AG10803 (cell line): ENCODE data around the gene NECTIN2.

Source experiments
- DNase-seq: peaks from one replicate; pipeline ENCODE4 v3.0.0; 2010; ENCODE audit warnings: low read depth
- H3K4me3 ChIP-seq: 2 replicates; pipeline ENCODE4 v1.5.1; 2011; ENCODE audit warnings: mild to moderate bottlenecking, low read length, control low read depth
- TF ChIP-seq, protein P1 (sequence below): conservative IDR thresholded peaks from 2 replicates; pipeline ENCODE4 v1.5.1; 2011; ENCODE audit warnings: mild to moderate bottlenecking, low read length, control low read depth, inconsistent platforms

Gene NECTIN2

DNA sequence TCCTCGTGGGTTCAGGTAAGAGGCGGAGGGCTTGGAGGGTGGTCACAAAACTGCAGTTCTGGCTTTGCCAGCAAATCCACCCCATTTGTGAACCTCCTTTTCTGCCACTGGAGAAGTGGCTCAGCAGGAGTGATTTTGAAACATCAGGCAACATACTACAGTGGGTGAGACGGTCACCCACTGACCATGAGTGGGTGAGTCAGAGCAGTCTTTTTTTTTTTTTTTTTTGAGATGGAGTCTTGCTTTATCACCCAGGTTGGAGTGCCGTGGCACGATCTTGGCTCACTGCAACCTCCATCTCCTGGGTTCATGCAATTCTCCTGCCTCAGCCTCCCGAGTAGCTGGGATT lies 47.9 kb downstream of the NECTIN2 start:
- no peak overlapping the region for H3K4me3 ChIP-seq
- TF ChIP-seq, protein P1, sequence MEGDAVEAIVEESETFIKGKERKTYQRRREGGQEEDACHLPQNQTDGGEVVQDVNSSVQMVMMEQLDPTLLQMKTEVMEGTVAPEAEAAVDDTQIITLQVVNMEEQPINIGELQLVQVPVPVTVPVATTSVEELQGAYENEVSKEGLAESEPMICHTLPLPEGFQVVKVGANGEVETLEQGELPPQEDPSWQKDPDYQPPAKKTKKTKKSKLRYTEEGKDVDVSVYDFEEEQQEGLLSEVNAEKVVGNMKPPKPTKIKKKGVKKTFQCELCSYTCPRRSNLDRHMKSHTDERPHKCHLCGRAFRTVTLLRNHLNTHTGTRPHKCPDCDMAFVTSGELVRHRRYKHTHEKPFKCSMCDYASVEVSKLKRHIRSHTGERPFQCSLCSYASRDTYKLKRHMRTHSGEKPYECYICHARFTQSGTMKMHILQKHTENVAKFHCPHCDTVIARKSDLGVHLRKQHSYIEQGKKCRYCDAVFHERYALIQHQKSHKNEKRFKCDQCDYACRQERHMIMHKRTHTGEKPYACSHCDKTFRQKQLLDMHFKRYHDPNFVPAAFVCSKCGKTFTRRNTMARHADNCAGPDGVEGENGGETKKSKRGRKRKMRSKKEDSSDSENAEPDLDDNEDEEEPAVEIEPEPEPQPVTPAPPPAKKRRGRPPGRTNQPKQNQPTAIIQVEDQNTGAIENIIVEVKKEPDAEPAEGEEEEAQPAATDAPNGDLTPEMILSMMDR, result no peak
- DNase-seq, result no peak

DNA sequence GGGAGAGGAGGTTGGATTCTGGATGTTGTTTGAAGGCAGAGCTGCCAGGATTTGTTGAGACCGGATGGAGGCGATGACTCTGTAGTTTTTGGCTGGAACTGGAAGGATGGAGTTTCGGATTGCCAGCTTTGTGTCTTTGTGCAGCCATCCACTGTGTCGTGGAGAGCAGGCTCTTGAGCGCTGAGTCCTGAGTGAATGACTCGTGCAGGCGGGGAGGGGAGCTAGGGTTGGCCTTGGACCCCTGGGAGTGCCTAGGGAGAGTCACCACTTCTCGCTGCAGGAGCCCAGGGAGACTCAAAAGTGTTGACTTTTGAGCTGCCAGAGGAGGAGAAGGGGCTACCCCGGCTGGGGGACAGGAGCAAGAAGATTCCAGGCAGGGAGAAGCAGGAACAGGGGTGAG lies 48.8 kb downstream of the NECTIN2 start:
- H3K4me3 ChIP-seq, result no peak overlapping the region
- DNase-seq, result no peak
- TF ChIP-seq, protein P1, result no peak

DNA sequence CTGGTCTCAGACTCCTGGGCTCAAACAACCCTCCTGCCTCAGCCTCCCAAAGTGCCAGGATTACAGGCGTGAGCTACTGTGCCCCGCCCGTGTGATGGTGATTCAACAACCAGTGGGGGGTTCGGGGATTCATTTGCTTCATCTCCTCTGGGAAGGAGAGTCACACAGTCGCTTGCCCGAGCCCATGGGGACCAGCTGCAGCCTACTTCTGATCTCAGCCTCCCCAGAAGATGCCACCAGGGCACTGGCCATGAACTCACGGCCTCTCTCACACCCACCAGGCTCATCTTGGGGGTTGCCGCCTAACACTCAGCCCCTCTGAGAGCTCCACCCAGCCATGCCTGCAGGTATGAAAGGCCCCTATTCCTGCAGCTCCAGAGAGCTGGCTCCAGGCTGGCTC lies 51.7 kb downstream of the NECTIN2 start:
- TF ChIP-seq, protein P1, result no peak
- no peak overlapping the region for H3K4me3 ChIP-seq
- DNase-seq, result no peak

DNA sequence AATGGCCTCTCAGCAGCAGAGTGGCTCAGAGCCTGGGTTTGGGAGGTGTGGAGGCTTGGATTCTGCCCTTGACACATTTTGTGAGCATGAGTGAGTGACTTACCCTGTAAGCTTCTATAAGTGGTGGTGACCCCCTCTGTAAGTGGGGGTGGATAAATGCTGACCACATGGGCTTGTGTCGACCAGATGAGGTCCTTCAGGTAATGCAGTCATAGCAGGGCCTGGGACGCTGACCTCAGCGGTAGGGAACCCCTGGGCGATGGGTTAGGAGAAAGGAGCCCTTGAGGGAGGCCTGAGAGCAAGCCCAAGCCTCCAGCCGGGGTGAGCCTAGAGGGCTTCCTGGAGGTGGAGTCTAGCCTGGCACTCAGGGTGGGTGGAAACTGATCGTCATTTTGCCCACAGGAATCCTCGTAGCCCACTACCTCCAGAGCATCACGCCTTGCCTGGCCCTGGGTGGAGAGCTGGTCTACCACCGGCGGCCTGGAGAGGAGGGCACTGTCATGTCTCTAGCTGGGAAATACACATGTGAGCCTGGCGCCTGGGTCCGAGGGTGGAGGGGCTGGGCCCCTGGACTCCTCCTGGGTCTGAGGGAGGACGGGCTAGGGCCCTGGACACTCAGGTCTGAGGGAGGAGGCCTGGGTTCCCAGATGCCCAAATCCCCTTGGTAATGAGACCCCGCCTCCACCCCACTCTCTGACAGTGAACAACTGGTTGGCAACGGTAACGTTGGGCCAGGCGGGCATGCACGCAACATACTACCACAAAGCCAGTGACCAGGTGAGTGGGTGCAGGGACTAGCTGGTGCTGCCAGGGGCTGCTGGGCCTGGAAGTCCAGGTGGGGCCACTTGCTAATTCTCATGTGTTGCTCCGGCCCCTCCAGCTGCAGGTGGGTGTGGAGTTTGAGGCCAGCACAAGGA lies 54.5 kb downstream of the NECTIN2 start:
- TF ChIP-seq, protein P1, result no peak
- no peak for DNase-seq
- no peak overlapping the region for H3K4me3 ChIP-seq

DNA sequence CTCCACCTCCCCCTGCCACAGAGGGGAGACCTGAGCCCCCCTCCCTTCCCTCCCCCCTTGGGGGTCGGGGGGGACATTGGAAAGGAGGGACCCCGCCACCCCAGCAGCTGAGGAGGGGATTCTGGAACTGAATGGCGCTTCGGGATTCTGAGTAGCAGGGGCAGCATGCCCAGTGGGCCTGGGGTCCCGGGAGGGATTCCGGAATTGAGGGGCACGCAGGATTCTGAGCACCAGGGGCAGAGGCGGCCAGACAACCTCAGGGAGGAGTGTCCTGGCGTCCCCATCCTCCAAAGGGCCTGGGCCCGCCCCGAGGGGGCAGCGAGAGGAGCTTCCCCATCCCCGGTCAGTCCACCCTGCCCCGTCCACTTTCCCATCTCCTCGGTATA lies 57.1 kb downstream of the NECTIN2 start:
- DNase-seq, result no peak
- H3K4me3 ChIP-seq, result no peak overlapping the region
- TF ChIP-seq, protein P1, result no peak

DNA sequence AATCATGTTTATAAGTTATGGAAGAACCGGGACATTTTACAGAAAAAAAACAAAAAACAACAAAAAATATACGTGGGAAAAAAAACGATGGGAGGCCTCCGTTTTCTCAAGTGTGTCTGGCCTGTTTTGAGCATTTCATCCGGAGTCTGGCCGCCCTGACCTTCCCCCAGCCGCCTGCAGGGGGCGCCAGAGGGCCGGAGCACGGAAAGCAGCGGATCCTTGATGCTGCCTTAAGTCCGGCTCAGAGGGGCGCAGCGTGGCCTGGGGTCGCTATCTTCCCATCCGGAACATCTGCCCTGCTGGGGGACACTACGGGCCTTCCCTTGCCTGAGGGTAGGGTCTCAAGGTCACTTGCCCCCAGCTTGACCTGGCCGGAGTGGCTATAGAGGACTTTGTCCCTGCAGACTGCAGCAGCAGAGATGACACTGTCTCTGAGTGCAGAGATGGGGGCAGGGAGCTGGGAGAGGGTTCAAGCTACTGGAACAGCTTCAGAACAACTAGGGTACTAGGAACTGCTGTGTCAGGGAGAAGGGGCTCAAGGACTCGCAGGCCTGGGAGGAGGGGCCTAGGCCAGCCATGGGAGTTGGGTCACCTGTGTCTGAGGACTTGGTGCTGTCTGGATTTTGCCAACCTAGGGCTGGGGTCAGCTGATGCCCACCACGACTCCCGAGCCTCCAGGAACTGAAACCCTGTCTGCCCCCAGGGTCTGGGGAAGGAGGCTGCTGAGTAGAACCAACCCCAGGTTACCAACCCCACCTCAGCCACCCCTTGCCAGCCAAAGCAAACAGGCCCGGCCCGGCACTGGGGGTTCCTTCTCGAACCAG lies 57.7 kb downstream of the NECTIN2 start:
- H3K4me3 ChIP-seq, result no peak overlapping the region
- peak; percentile 49 for DNase-seq
- TF ChIP-seq, protein P1, result peak; percentile 92
